Stimulated activated CD8-positive, alpha-beta memory T cell treated with anti-CD3 and anti-CD28 coated beads, Interleukin-15, amount 100 ng/mL, for 4 hours (primary cell): Measurements from ENCODE around the gene ADCY2.

Experiments
- DNase-seq, 2 donors: peaks; one replicate each; pipeline ENCODE4 v3.0.0-alpha.2; 2020; ENCODE audit warnings: low read depth in 2 of 2

The ADCY2 gene

DNA sequence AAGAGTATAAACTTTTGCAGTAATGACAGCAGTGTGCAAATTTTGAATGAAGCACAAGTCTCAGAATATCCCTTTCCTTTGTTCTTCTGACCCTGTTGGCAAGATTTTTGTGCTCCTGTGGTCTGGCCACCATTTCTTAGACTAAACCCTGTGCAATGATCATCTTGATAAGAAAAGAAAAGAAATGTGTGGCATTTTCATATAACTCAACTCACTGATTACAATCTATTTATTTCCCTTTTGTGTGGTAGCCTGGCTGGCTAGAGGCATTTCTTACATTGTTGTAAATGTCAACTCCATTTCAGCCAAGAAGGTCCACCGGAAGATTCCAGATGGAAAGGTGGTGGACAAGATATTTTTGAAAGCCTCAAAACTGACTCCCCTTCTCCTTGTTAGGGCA lies 41.9 kb downstream of the ADCY2 start:
- no peak for DNase-seq

DNA sequence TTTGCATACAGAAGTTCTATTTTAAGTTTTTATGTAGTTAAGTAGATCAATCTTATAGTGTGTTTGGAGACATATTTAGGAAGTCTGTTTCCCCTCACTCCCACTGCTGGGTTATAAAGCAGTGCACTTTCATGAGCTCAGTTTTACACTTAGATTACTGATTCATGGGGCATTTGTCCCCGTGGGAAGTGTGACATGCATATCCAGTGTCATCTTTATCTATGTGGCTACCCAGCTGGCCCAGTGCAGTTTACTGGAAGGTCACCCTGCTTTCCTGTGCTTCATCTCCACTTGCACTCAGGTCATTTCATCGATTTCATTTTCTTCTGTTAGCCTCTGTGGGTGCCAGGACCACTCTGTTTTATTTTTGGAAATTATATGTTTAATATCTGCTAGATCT lies 49.1 kb downstream of the ADCY2 start:
- DNase-seq = no peak

DNA sequence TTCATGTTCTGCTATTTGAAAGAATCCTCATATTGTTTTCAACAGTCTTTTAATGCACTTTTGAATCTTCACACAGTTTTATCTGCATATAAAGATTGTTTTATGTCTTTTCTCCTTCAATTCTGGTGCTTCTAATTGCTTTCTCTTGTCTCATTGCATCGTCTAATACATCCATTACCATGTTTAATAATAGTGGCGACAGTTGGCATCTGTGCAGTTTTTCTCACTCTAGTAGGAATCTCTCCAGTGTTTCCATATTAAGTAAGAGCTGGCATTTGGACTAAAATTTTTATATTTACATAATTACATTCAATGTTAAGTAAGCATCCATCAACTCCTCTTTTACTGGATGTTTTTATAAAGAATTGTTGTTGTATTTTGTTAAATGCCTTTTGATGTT lies 49.9 kb downstream of the ADCY2 start:
- DNase-seq = no peak

DNA sequence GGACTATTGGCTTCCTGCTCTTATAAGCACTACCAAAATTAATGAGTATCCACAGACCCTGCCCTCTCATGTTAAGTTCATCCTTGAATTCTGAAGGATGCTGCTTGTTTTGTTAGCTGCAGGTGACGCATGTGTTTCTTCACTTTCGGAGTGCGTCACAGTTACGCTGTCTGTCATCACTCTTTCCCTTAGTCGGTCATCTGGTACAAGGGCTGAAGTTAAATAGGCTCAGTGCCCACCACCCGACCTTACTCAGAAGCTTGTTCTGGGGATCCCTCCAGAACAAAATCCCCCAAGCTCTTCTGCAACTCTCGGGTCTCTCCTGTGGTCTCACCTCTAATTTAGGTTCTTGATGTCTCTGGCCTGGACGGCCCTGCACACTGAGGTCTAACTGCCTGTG lies 51.0 kb downstream of the ADCY2 start:
- DNase-seq = no peak

DNA sequence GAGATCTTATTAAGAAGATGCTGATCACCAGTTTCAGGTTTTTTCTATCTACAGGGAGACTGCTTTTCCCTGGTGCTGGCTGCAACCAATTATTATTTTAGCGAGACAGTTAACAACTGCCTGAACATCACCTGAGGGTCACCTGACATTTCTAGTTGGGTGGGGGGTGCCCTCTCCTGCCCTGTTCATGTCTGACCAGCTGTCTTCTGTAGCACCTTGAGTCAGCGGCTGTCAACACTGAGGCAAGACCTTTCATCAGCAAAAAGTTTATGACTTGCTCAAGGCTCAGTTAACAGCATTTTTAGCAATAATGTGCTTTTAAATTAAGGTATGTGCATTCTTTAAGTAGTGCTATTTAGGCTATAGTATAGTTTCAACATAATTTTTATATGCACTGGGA lies 58.0 kb downstream of the ADCY2 start:
- no peak for DNase-seq

DNA sequence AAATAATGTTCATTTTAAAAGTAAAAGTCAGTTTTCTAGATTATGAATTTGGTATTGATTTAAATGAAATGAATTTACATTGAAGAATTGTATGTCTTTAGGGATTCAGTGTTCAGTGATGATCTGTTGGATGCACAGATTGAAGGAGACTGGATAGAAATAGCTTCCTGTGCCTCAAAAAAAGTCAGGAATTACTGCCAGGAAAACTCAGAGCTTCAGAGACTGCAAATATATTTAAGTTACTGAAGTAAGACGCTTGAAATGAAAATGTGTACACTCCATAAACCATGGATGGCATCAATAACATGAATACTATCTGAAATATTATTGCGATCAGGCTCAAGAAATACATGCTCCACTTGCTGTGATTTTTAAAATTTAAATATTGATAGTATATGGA lies 60.3 kb downstream of the ADCY2 start:
- no peak for DNase-seq

DNA sequence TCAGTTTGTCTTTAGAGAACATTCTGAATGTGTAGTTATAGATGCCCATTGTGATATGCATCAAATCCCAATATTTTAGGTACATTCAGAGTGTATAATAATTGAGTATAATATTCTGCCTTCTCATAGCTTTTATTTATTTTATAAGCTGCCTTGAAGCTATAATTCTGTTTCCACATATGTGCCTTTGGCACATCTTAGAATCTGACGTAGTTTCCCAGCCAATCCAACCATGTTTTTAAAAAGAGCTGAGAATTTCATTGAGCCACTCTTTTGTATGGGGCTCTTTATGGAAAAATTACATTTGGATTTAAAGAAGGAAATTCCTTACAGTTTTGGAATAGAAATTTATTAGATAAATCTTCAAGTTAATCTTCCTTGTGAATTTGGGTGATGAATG lies 65.4 kb downstream of the ADCY2 start:
- DNase-seq = no peak

DNA sequence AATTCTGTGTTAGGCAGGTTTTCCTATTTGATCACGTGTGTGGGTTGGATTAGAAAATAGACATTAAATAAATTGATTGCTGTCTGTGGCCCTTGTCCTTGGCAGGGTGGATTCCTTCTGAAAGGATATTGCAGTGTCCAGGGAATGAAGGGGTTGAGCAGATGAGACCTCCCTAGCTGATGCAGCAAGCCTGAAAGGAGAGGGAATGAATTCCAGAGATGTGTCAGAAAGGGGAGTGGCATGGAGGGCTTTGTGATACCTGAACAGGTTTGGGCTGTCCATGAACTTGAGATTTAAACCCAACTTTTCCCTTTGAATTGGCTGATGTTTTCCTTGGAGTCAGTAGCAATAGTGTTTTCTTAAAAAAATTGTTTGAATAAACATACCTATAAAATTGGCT lies 66.8 kb downstream of the ADCY2 start:
- DNase-seq = no peak

DNA sequence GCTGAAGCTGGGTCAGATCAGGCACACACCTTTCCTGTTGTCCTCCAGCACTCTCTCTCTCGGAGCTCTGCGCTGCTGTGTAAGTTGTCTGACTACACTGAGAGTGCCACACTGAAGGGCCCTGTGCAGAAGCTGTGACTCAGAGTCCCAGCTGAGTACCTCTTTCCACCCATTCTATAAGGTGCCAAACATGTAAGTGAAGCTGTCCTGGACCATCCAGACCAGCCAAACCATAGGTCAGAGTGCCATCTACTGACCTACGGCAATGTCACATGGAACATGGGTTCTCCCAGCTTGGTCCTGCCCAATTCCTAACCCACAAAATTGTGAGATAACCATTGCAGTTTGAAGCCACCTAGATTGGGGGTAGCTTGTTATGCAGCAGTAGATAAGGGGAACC lies 68.2 kb downstream of the ADCY2 start:
- no peak for DNase-seq

DNA sequence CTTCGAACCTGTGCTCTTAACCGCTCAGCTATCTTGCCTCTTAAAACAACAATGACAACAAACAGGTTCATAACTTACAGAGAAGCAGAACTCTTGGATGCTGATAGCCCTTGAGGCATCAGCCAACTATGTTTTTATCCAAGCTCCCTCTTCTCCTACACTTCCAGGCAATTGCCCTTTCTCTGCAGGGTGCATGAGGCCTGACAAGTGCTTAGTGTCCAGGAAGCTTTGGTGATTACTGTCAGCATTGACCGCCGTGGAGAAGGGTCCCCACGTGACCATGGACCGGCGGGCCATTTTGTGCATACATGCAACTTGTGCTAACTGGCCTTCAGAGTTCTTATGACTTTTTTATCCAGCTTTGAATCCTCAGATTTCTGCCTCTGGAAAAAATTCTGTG lies 71.2 kb downstream of the ADCY2 start:
- no peak for DNase-seq

DNA sequence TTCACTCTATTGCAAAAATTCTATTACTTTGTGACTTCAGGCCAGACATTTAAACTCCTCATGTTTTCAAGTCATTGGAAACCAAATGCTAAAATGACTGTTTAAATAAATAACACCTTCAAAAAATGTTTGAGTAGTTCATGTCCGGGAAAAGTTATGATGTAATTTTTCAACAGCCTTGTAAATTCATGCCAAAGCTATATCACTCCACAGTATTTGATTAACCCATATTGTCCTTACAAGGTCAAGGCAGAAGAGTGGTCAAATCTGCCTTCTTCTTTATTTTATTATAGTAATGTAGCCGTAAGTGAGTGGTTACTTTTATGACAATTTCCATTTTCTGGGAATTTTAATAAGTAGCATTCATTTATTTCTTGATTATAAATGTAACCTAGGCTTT lies 72.8 kb downstream of the ADCY2 start:
- no peak for DNase-seq

DNA sequence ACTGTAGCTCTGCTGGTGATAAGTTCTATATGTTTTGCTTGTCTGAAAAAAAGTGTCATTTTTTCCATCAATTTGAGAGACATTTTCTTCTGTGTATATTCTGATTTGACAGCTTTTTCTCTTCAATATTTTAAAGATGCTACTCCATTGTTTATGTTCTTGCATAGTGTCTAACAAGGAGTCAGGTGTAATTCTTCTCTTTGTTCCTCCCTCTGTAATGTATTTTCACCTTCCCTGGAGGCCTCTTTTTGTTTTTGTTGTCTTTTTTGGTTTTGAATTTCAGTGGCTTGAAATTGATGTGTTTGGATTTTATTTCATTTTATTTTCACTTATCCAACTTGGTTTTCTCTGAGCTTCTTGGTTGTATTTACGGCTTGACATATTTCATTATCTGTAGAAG lies 75.8 kb downstream of the ADCY2 start:
- DNase-seq = no peak

DNA sequence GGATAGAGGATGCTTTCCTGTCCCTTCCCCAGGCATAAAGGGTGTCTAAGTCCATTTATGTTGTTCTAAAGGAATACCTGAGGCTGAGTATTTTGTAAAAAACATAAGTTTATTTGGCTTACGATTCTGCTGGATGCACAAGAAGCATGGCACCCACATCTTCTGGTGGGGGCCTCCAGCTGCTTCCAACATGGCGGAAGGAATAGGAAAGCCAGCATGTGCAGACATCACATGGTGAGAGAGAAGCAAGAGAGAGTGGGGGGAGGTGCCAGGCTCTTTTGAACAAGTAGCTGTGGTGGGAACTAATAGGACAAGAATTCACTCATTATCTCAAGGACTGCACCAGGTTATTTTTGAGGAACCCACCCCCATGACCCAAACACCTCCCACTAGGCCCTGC lies 77.2 kb downstream of the ADCY2 start:
- no peak for DNase-seq

DNA sequence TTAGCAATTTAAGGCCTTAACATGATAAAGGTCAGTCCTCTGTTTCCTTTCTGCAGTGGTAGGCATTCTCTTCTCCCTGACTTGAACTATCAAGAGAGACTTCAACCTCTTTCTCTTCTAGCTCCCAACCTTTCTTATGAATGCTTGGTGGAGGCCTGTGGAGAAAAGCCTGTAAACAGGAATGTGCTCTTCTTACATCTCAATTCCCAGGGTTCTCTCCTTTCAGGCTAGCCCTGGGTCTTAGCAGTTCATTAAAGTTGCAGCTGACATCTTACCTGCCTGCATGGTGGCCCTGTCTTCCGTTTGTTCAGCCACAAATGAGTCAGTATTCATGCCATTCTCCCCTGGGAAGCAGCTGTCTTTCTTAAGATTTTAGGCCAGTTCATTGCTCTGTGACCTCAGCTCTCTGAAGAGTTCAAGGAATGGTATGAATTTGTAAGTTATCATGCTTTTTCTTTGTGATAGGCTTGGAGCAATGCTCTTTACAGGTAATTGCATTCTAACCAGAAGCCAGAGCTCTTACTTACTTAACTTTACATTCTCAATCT lies 77.8 kb downstream of the ADCY2 start:
- no peak for DNase-seq

DNA sequence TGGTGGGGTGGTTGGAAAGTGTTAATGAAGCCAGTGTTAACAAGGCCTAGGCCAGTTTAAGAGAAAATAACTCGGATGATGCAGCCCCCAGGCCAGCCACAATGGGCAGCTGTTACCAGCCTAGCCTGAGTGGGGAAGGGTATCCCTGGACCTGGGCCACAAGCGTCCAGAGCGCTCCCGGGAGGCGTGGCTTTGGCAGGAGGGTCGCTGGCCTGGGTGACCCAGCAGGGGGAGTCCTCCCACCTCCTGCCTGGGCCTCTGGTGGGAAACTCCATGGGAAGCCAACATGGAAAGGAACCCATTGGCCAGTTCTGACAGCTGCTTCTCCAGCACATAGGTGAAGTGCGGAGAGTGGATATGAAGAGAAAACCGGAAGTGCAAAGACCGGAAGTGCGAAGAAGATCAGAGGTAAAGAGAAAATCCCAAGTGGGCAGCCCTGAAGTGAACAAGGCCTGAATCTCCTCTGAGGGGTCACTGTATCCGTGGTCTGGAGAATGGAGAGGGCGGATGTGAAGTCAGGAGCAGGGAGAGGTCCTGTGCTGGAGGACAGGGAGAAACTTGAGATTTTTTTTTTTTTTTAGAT lies 79.0 kb downstream of the ADCY2 start:
- DNase-seq = no peak

DNA sequence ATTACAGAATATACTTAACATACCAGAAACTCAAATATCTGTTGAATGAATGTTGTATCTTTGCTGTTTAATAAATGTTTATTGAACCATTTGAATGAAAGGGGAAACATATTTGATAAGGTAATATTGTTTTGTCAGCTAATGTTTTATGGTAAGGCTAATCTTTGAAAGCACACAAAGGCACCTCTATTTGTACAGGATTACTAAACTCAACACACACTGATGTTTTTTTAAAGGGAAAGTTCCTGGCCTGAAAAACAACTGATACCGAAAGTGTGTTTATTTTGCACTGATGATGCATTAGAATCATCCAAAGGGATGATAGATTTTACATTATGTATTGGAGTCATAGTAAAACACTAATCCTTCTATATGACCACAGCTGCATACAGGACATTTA lies 82.5 kb downstream of the ADCY2 start:
- DNase-seq = no peak

DNA sequence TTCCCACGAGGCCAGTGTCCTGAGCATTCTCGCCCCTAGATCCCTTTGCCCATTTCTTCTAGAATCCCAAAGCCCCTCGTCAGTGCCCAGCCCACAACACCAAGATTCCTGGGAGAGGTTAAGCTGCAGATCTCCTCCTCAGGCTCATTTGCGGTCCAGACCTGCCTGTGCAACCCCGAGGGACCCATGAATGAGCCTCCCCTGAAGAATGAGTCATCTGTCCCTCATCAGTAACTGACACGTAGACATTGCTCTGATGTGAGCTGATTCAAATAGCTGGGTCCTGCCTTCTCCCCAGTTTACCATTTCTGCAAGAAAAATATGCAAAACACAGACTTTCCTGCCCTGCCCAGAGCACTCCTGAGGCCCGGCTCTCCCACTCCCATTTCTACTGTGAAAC lies 92.8 kb downstream of the ADCY2 start:
- no peak for DNase-seq

DNA sequence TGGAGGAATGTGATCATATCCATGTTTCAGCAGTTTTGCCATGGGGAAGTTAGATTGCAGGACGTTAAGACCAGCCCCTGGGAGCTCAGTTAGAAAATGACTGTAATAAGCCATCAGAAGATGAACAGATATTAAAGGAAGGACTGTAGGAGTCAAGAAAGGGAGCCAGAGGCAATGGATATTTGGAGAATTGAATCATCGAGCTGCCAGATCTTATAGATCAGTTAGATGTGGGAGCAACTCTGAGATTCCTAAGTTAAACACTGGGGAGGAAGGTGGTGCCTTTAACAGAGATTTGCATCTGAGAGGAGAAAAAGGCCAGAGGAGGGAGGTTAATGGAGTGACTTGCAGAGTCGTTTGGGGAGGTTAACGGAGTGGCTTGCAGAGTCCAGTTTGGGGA lies 96.4 kb downstream of the ADCY2 start:
- no peak for DNase-seq

DNA sequence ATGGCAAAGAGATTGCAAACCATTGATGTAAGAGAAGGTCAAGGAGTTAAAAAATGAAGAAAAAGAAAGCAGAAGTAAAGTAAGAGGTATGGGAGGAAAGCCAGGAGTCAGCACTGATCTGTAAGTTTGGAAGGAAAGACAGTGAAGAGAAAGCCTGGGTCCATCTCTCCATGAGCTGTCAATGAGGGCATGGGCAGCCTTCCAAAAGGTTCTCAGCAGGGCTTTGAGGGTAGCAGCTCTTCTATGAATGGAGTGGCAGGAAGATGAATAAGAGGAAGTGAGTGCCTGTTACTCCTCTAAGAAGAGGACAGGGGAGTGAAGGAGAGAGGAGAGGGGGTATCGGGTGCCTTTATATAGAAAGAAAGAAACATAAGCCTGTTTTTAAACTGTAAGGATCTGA lies 97.1 kb downstream of the ADCY2 start:
- no peak for DNase-seq

DNA sequence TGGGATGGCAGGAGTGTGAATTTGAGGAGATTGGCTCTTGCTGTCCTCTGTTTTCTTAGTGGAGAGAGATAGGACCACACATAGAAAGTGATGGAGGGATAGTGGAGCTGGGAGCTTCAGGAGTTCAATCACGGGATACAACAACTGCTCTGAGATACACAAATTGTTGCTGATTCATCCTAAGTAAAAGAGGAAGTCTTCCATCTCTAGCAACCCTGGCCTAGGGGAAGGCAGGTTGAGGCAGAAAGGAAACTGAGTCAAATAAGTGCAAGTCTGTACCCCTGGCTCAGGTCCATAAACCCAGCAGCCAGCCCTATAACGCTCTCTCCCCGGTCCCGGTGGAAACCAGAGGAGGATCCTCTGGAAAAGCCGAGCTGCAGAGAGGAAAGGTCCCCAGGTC lies 97.7 kb downstream of the ADCY2 start:
- DNase-seq = no peak

DNA sequence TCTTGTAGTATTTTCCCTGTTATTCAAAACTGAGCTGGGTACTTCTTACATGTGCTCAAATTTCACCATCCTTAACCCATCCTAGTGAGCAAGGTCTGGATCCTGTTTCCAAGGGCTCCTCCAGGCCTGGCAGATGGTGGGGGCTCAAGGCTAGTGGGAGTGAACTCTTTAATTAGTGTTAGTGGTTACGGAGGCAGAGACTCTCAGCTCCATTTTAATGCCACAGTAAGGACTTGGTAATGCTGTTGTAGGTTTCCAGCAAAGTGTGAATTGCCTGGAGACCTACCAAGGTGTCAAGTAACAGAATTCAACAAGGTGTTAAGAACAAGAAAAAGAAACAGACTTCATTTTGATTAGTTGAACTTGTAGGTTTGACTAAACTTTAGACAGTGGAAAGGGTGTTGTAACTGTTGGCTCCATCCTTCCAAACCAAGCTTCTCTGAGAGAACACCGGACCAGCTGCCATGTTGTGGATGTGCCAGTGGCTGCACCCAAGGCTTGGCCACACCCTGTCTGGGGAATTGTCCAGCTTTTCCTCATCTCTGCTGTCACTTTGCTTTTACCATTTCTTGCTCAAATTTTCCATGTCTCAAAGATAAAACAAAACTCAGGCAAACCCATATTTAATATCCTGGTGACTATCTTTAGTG lies 98.7 kb downstream of the ADCY2 start:
- no peak for DNase-seq

DNA sequence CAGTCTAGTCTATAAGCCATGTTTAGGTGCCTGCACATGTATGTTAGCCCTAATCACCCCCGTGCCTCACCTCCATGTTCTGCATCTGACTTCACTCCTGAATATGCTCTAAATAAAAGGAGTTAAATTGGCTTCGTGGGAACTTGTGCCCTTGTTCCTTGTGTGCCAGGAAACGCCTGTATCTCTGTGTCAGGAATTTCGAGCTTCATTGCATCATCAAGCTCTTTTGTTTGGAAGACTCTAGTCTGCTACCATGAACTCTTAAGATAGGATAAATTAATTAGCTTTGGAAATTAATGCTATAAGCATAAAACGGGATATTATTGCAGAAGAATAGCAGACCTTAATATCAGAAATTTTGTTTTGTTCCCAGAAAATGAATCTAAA lies 99.2 kb downstream of the ADCY2 start:
- no peak for DNase-seq

DNA sequence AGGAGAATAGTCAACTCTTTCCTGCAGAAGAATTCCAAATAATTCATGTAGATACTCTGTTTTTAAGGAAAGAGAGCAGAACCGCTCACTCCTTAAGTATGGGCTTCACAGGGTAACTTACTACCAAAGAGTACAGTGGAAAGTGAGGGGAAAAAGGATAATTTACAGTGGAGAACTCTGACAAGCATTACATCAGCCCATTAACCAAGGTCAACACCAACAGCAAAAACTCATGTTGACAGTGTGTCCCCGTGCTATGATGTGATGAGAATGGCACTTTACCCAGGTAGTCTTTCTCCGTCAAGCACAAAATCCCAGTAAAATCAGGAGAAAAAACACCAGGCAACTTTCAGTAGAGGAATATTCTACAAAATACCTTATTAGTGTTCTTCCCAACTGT lies 104.3 kb downstream of the ADCY2 start:
- DNase-seq = no peak

DNA sequence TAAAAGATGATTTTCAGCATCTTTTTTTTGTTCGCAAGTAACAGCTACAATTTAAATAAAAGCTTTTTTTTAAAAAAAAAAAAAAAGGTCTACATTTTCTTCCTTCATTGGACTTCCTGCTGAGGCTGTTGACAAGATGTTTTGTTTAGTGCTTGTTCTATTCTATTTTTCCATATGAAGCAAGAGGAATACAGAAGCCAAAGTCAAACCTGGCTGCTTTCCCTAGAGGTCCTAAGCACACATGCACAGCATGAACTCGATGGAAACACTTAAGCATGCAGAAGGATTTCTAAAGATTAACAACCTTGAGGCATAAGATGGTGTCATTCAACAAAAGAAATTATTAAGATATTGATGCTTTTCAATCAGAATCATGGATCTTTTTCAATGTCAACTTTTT lies 105.1 kb downstream of the ADCY2 start:
- DNase-seq = no peak
